ENCODE results near the gene ITGAX. TPM values are rescaled to one million over a fixed set of nuclear protein-coding genes. Genes with fewer than 3 reads are reported as not detected.
A peak's percentile ranks its signal among the peaks of the same experiment; 100 is the strongest.

Gene ITGAX
- total RNA-seq, 4 donors from 2014 or later: 1.8 to 9.3 (median 4.3) TPM

DNA sequence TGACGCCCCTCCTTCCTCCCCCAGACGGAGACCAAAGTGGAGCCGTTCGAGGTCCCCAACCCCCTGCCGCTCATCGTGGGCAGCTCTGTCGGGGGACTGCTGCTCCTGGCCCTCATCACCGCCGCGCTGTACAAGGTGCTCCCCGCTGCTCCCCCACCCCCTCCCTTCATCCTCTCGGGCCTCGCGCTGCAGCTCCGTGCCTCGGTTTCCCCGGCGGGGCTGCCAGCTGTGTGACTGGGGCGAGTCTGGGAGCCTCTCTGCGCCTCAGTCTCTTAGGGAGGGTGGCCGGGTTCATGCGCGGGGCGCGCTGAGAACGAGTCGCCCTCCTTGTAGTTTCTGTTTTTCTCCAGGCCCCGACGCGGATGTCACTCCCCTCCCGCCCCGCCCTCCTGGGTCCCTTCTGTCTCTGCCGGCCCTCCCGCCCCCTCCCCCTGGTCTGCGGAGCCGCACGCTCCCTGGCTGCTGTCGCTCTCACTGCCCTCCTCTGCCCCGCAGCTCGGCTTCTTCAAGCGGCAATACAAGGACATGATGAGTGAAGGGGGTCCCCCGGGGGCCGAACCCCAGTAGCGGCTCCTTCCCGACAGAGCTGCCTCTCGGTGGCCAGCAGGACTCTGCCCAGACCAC, 23.7 kb upstream of the ITGAX start:
- peaks cover 0 to 43% of the 10 kb centered on the region in 2 donors for H3K27me3 ChIP-seq
- H3K4me1 ChIP-seq: peaks cover 0 to 8% (median 0%) of the 10 kb centered on the region in 4 donors
- H3K36me3 ChIP-seq: no peaks in the 10 kb centered on the region
- H3K27ac ChIP-seq: no peak overlapping the region
- no peak for TF ChIP-seq EP300 (IDR thresholded peaks at IDR 0.05)
- no peak for TF ChIP-seq POLR2A (IDR thresholded peaks at IDR 0.05)
- TF ChIP-seq, protein P1, sequence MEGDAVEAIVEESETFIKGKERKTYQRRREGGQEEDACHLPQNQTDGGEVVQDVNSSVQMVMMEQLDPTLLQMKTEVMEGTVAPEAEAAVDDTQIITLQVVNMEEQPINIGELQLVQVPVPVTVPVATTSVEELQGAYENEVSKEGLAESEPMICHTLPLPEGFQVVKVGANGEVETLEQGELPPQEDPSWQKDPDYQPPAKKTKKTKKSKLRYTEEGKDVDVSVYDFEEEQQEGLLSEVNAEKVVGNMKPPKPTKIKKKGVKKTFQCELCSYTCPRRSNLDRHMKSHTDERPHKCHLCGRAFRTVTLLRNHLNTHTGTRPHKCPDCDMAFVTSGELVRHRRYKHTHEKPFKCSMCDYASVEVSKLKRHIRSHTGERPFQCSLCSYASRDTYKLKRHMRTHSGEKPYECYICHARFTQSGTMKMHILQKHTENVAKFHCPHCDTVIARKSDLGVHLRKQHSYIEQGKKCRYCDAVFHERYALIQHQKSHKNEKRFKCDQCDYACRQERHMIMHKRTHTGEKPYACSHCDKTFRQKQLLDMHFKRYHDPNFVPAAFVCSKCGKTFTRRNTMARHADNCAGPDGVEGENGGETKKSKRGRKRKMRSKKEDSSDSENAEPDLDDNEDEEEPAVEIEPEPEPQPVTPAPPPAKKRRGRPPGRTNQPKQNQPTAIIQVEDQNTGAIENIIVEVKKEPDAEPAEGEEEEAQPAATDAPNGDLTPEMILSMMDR (IDR thresholded peaks at IDR 0.05): no peak
- H3K9me3 ChIP-seq: peaks cover 0 to 18% (median 0%) of the 10 kb centered on the region in 4 donors
- H3K4me3 ChIP-seq: peak overlapping the region in 2 of 4 donors; percentile 21 to 29
- 4 to 8% methylated on average over 19 to 35 of the region's 46 CpGs for WGBS, 2 donors
- no peak for DNase-seq (ENCODE audit: low spot score in 2 of 2)

DNA sequence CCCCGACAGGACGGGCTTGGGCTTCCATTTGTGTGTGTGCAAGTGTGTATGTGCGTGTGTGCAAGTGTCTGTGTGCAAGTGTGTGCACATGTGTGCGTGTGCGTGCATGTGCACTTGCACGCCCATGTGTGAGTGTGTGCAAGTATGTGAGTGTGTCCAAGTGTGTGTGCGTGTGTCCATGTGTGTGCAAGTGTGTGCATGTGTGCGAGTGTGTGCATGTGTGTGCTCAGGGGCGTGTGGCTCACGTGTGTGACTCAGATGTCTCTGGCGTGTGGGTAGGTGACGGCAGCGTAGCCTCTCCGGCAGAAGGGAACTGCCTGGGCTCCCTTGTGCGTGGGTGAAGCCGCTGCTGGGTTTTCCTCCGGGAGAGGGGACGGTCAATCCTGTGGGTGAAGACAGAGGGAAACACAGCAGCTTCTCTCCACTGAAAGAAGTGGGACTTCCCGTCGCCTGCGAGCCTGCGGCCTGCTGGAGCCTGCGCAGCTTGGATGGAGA, 23.1 kb upstream of the ITGAX start:
- no peak overlapping the region for H3K4me3 ChIP-seq
- WGBS, 2 donors: 76 to 78% methylated on average over 23 of the region's 23 CpGs
- no peaks in the 10 kb centered on the region for H3K36me3 ChIP-seq
- no peak for TF ChIP-seq POLR2A (IDR thresholded peaks at IDR 0.05)
- TF ChIP-seq, protein P1 (IDR thresholded peaks at IDR 0.05): no peak
- TF ChIP-seq EP300 (IDR thresholded peaks at IDR 0.05): no peak
- H3K27me3 ChIP-seq: peaks cover 0 to 43% of the 10 kb centered on the region in 2 donors
- no peak overlapping the region for H3K27ac ChIP-seq
- H3K4me1 ChIP-seq: peaks cover 0 to 8% (median 0%) of the 10 kb centered on the region in 4 donors
- H3K9me3 ChIP-seq: peaks cover 0 to 17% (median 0%) of the 10 kb centered on the region in 4 donors
- no peak for DNase-seq (ENCODE audit: low spot score in 2 of 2)

DNA sequence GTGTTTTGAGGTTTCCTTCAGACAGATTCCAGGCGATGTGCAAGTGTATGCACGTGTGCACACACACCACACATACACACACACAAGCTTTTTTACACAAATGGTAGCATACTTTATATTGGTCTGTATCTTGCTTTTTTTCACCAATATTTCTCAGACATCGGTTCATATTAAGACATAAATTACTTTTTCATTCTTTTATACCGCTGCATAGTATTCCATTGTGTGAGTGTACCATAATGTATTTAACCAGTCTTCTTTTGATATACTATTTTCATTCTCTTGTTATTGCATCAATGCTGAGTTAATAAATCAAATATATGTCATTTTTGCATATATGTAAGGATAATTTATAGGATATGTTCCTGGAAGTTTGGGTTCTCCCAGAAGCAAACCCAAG, 22.4 kb upstream of the ITGAX start:
- H3K36me3 ChIP-seq: no peaks in the 10 kb centered on the region
- no peak overlapping the region for H3K27ac ChIP-seq
- H3K4me3 ChIP-seq: no peak overlapping the region
- DNase-seq (ENCODE audit: low spot score in 2 of 2): no peak
- H3K27me3 ChIP-seq: peaks cover 0 to 43% of the 10 kb centered on the region in 2 donors
- TF ChIP-seq, protein P1 (IDR thresholded peaks at IDR 0.05): no peak
- no peak for TF ChIP-seq POLR2A (IDR thresholded peaks at IDR 0.05)
- TF ChIP-seq EP300 (IDR thresholded peaks at IDR 0.05): no peak
- H3K9me3 ChIP-seq: peaks cover 0 to 14% (median 0%) of the 10 kb centered on the region in 4 donors
- H3K4me1 ChIP-seq: peaks cover 0 to 8% (median 0%) of the 10 kb centered on the region in 4 donors
- WGBS, 2 donors: 93 to 97% methylated on average over 4 of the region's 4 CpGs

- 9 to 17% methylated on average over 5 of the region's 5 CpGs for WGBS, 2 donors
- no peak for DNase-seq (ENCODE audit: low spot score in 2 of 2)
These were observed 21.0 kb upstream of the ITGAX start for GRCh38 chr16:31333686-31334649.

More at GRCh38 chr16:31333686-31334649, 21.0 kb upstream of the ITGAX start:
- Histone ChIP-seq H3K27ac (no peak overlapping the region), H3K4me1 (peaks cover 0 to 8% (median 0%) of the 10 kb centered on the region in 4 donors), H3K4me3 (no peak overlapping the region), H3K9me3 (peaks cover 0 to 14% (median 0%) of the 10 kb centered on the region in 4 donors), H3K27me3 (peaks cover 0 to 43% of the 10 kb centered on the region in 2 donors), H3K36me3 (no peaks in the 10 kb centered on the region)
- TF ChIP-seq, protein P1 (IDR thresholded peaks at IDR 0.05): peak in 2 of 5 experiments; percentile 14 to 21
- TF ChIP-seq EP300 (IDR thresholded peaks at IDR 0.05): no peak

Measured in tibial nerve (tissue), 4 donors.